PC-9 (cell line): ENCODE results near the gene LY6G6D. TPM values are rescaled to one million over a fixed set of nuclear protein-coding genes. Genes with fewer than 3 reads are reported as not detected.

Experiments used
- BruUV-seq: library from RNA; stranded (reverse); fragments of 400-500 nt; replicated peaks from 2 replicates; lab custom pipeline; 2021; lab: Mats Ljungman, UMichigan
- CTCF ChIA-PET: fragments of 300-600 bp; sonication (Branson Sonifier 250); formaldehyde crosslinking; loops from one replicate; lab custom pipeline; 2022; ENCODE audit warnings: antibody characterized with exemption; lab: Charles Lee
- POLR2A ChIA-PET: fragments of 300-600 bp; sonication (Branson Sonifier 250); formaldehyde crosslinking; loops from one replicate; lab custom pipeline; 2022; ENCODE audit warnings: antibody characterized with exemption; ENCODE audit not compliant: unreplicated experiment; lab: Charles Lee
- DNase-seq, 2 experiments: peaks; one replicate each; pipeline versions ENCODE4 v3.0.0 to v3.0.0-alpha.2; 2015 to 2022; ENCODE audit warnings: mixed read lengths in 1 of 2
- H2AFZ ChIP-seq: fragments of 200-600 bp; sonication (generic); 2 replicates; pipeline ENCODE4 v1.8.1; 2017; ENCODE audit warnings: antibody characterized with exemption
- H3F3A ChIP-seq: fragments of 200-600 bp; sonication (generic); 2 replicates; pipeline ENCODE4 v1.8.1; 2017; ENCODE audit warnings: antibody characterized with exemption, mild to moderate bottlenecking, low read depth; ENCODE audit not compliant: insufficient read depth
- H3K27ac ChIP-seq: fragments of 200-600 bp; sonication (generic); 2 replicates; pipeline ENCODE4 v1.6.1; 2016; ENCODE audit warnings: mixed run types
- H3K27me3 ChIP-seq: fragments of 200-600 bp; sonication (generic); 2 replicates; pipeline ENCODE4 v1.6.1; 2016; ENCODE audit warnings: low read depth, mixed run types; ENCODE audit not compliant: insufficient read depth
- H3K36me3 ChIP-seq: fragments of 200-600 bp; sonication (generic); 2 replicates; pipeline ENCODE4 v1.6.1; 2016; ENCODE audit warnings: low read depth, mixed run types
- H3K4me1 ChIP-seq: fragments of 200-600 bp; sonication (generic); replicated peaks from 2 replicates; pipeline ENCODE4 v1.6.1; 2016; ENCODE audit warnings: mixed run types; ENCODE audit not compliant: insufficient read depth
- H3K4me2 ChIP-seq: fragments of 200-600 bp; sonication (generic); 2 replicates; pipeline ENCODE4 v1.6.1; 2017; ENCODE audit warnings: mixed run types
- H3K4me3 ChIP-seq: fragments of 200-600 bp; sonication (generic); 2 replicates; pipeline ENCODE4 v1.6.1; 2016; ENCODE audit warnings: mixed run types
- H3K79me2 ChIP-seq: fragments of 200-600 bp; sonication (generic); 2 replicates; pipeline ENCODE4 v1.6.1; 2017; ENCODE audit warnings: low read depth, mixed run types
- H3K9me2 ChIP-seq: fragments of 200-600 bp; sonication (generic); 2 replicates; pipeline ENCODE4 v1.8.1; 2017; ENCODE audit warnings: mild to moderate bottlenecking; ENCODE audit not compliant: insufficient read depth
- H3K9me3 ChIP-seq: fragments of 200-600 bp; sonication (generic); 2 replicates; pipeline ENCODE4 v1.8.1; 2016; ENCODE audit warnings: low read depth; ENCODE audit not compliant: insufficient read depth
- H4K20me1 ChIP-seq: fragments of 200-600 bp; sonication (generic); 2 replicates; pipeline ENCODE4 v1.8.1; 2017; ENCODE audit not compliant: insufficient read depth
- EZH2 ChIP-seq: fragments of 200-600 bp; sonication (generic); IDR thresholded peaks from 2 replicates; pipeline ENCODE4 v1.8.0; 2017; ENCODE audit warnings: antibody characterized with exemption, low read depth
- intact Hi-C: fragments of 100-400 bp; cut with micrococcal nuclease; formaldehyde crosslinking; loops from one replicate; pipeline ENCODE4 v1.10.0; 2022; ENCODE audit not compliant: unreplicated experiment
- microRNA-seq: library from miRNA; unstranded; fragments of <30 nt; microRNA quantifications from one replicate; pipeline ENCODE4 v1.2.0, GENCODE V29; 2021; ENCODE audit warnings: borderline number of aligned reads, borderline replicate concordance
- total RNA-seq: library from RNA; stranded (reverse); gene quantifications from 2 replicates; pipeline ENCODE4 v1.2.3, GENCODE V29; 2021
- TF ChIP-seq, protein P1 (sequence below): fragments of 200-600 bp; sonication (generic); conservative IDR thresholded peaks from 2 replicates; pipeline ENCODE4 v1.6.1; 2017; ENCODE audit warnings: mixed run types, antibody characterized with exemption, mild to moderate bottlenecking, moderate library complexity

LY6G6D gene
- total RNA-seq, 1 experiment from 2014 or later: not detected

DNA sequence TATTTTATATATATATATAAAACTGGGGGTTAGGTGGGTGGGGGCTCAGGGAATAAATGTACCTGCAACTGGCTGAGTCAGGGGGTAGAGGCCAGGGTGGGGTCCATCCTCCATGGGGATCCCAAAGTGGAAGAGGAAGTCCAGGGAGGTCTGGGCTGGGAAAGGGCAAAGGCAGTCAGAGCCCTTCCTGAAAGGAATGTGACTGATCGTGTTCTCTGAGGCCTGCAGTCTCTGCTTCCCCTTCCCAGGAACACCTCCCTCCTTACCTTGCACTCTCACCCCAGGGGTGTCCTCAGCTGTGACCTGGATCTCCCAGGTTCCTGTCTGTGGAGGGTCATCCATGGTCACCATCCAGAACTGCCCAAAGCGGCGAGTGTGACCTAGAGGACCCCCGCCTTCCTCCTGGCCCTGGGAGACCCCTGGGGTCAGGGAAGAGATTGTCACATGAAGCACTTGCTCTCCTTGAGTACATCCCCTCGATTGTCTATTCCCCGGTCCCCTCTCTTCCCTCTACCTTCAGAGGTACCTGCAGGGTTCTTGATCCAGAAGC lies 52.0 kb downstream of the LY6G6D start:
- Histone ChIP-seq H3F3A (peaks cover 14% of the 10 kb centered on the region; the same call in 1 of the 2 replicates), H3K4me1 (peaks cover 8% of the 10 kb centered on the region; the same call in 1 of the 2 replicates), H3K79me2 (no peaks in the 10 kb centered on the region), H3K9me2 (no peaks in the 10 kb centered on the region), H2AFZ (no peak overlapping the region), H3K4me3 (no peak overlapping the region), H3K36me3 (no peaks in the 10 kb centered on the region), H3K27ac (no peak overlapping the region), H3K9me3 (no peaks in the 10 kb centered on the region), H3K27me3 (no peaks in the 10 kb centered on the region), H4K20me1 (no peaks in the 10 kb centered on the region), H3K4me2 (no peak overlapping the region)
- TF ChIP-seq, protein P1, sequence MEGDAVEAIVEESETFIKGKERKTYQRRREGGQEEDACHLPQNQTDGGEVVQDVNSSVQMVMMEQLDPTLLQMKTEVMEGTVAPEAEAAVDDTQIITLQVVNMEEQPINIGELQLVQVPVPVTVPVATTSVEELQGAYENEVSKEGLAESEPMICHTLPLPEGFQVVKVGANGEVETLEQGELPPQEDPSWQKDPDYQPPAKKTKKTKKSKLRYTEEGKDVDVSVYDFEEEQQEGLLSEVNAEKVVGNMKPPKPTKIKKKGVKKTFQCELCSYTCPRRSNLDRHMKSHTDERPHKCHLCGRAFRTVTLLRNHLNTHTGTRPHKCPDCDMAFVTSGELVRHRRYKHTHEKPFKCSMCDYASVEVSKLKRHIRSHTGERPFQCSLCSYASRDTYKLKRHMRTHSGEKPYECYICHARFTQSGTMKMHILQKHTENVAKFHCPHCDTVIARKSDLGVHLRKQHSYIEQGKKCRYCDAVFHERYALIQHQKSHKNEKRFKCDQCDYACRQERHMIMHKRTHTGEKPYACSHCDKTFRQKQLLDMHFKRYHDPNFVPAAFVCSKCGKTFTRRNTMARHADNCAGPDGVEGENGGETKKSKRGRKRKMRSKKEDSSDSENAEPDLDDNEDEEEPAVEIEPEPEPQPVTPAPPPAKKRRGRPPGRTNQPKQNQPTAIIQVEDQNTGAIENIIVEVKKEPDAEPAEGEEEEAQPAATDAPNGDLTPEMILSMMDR: no peak
- TF ChIP-seq EZH2: no peak
- ChIA-PET CTCF (no interaction called here), POLR2A (no interaction called here)
- intact Hi-C loops: no loop called here
- BruUV-seq: no TSS peak
- DNase-seq: no peak

Small RNAs within 50 kb of the gene (microRNA-seq; reads per million reads assigned to microRNA genes)
- gene MIR4646: not detected

Other genes starting within 250 kb of the LY6G6D start
- 26.7 and 37.8 TPM in 2 replicates for gene MICB, start 217.2 kb upstream of the LY6G6D start, total RNA-seq
- gene MCCD1, start 186.4 kb upstream of the LY6G6D start, total RNA-seq: not detected in 2 replicates
- gene DDX39B, start 173.3 kb upstream of the LY6G6D start, total RNA-seq: 383 and 436 TPM in 2 replicates
- 0.55 and 1.8 TPM in 2 replicates for gene ATP6V1G2, start 168.7 kb upstream of the LY6G6D start, total RNA-seq
- 26.1 and 38.3 TPM in 2 replicates for gene NFKBIL1, start 167.7 kb upstream of the LY6G6D start, total RNA-seq
- gene LTA, start 143.1 kb upstream of the LY6G6D start, total RNA-seq: not detected in 2 replicates
- not detected in 2 replicates for gene TNF, start 139.8 kb upstream of the LY6G6D start, total RNA-seq
- gene LTB, start 132.9 kb upstream of the LY6G6D start, total RNA-seq: 0.63 TPM in 1 of 2 replicates, not detected in the other
- 1.6 TPM in 2 replicates for gene LST1, start 129.1 kb upstream of the LY6G6D start, total RNA-seq
- not detected in 2 replicates for gene NCR3, start 122.3 kb upstream of the LY6G6D start, total RNA-seq
- not detected in 2 replicates for gene AIF1, start 100.1 kb upstream of the LY6G6D start, total RNA-seq
- 182 and 192 TPM in 2 replicates for gene PRRC2A, start 94.6 kb upstream of the LY6G6D start, total RNA-seq
- gene BAG6, start 62.7 kb upstream of the LY6G6D start, total RNA-seq: 336 and 358 TPM in 2 replicates
- 2.7 and 2.9 TPM in 2 replicates for gene APOM, start 59.5 kb upstream of the LY6G6D start, total RNA-seq
- gene C6orf47, start 54.6 kb upstream of the LY6G6D start, total RNA-seq: 17.2 and 17.8 TPM in 2 replicates
- gene GPANK1, start 50.4 kb upstream of the LY6G6D start, total RNA-seq: 11.5 and 13.0 TPM in 2 replicates
- 152 and 173 TPM in 2 replicates for gene CSNK2B, start 49.3 kb upstream of the LY6G6D start, total RNA-seq
- gene LY6G5B, start 45.4 kb upstream of the LY6G6D start, total RNA-seq: 20.9 and 24.0 TPM in 2 replicates
- gene LY6G5C, start 34.3 kb upstream of the LY6G6D start, total RNA-seq: 2.6 and 3.7 TPM in 2 replicates
- 31.3 and 35.2 TPM in 2 replicates for gene ABHD16A, start 12.0 kb upstream of the LY6G6D start, total RNA-seq
- gene LY6G6F, start 8.5 kb upstream of the LY6G6D start, total RNA-seq: not detected in 2 replicates
- 1.2 and 2.1 TPM in 2 replicates for gene LY6G6C, start 6.4 kb downstream of the LY6G6D start, total RNA-seq
- 0.43 and 0.59 TPM in 2 replicates for gene MPIG6B, start 8.0 kb downstream of the LY6G6D start, total RNA-seq
- gene DDAH2, start 14.0 kb downstream of the LY6G6D start, total RNA-seq: 58.3 and 99.6 TPM in 2 replicates
- 546 and 599 TPM in 2 replicates for gene CLIC1, start 21.2 kb downstream of the LY6G6D start, total RNA-seq
- gene MSH5, start 24.7 kb downstream of the LY6G6D start, total RNA-seq: 50.0 and 68.8 TPM in 2 replicates
- gene SAPCD1, start 47.3 kb downstream of the LY6G6D start, total RNA-seq: 11.1 and 16.9 TPM in 2 replicates
- 6.0 and 9.6 TPM in 2 replicates for gene VWA7, start 62.0 kb downstream of the LY6G6D start, total RNA-seq
- gene VARS1, start 80.4 kb downstream of the LY6G6D start, total RNA-seq: 99.6 and 124 TPM in 2 replicates
- 67.5 and 74.3 TPM in 2 replicates for gene LSM2, start 91.6 kb downstream of the LY6G6D start, total RNA-seq
- gene HSPA1L, start 99.9 kb downstream of the LY6G6D start, total RNA-seq: 2.3 and 2.6 TPM in 2 replicates
- 378 and 385 TPM in 2 replicates for gene HSPA1A, start 100.2 kb downstream of the LY6G6D start, total RNA-seq
- gene HSPA1B, start 112.4 kb downstream of the LY6G6D start, total RNA-seq: 334 and 340 TPM in 2 replicates
- gene NEU1, start 147.5 kb downstream of the LY6G6D start, total RNA-seq: 23.1 and 23.4 TPM in 2 replicates
- 44.4 and 44.9 TPM in 2 replicates for gene SLC44A4, start 163.6 kb downstream of the LY6G6D start, total RNA-seq
- gene EHMT2, start 182.3 kb downstream of the LY6G6D start, total RNA-seq: 57.3 and 68.3 TPM in 2 replicates
- 16.2 and 20.3 TPM in 2 replicates for gene ZBTB12, start 186.7 kb downstream of the LY6G6D start, total RNA-seq
- gene C2, start 212.4 kb downstream of the LY6G6D start, total RNA-seq: 0.96 and 2.4 TPM in 2 replicates
- gene CFB, start 230.7 kb downstream of the LY6G6D start, total RNA-seq: 22.6 and 25.5 TPM in 2 replicates
- 43.0 and 50.8 TPM in 2 replicates for gene NELFE, start 243.6 kb downstream of the LY6G6D start, total RNA-seq
- gene SKIC2, start 243.8 kb downstream of the LY6G6D start, total RNA-seq: 67.9 and 86.0 TPM in 2 replicates